ENCODE results near the gene MTR. TPM values are rescaled to one million over a fixed set of nuclear protein-coding genes. Genes with fewer than 3 reads are reported as not detected.

Gene MTR
- total RNA-seq, 1 experiment from 2014 or later = 24.6 TPM

DNA sequence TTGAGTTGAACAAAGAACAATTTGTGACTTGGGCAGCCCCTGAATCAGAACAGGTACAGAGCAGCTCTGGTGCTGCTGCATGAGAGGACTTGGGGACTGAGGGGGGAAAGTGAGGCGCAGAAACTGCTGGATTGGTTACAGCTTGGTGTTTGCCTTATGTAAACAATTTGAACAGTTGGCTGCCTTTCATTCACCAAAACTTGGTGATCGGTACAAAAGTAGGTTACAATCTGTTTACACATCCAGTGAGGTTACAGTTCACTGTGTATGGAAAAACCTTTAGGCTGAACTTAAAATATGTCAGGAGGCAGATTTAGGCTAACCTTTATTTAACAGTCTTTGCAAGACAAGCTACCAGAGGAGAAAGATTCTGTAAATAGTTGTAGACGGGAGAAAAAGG, 28.6 kb upstream of the MTR start:
- ChIA-PET RAD21 (ENCODE audit: low non-redundant PET in 1 of 2, low total read pairs in 2 of 2, uncharacterized antibody in 2 of 2, unreplicated experiment in 2 of 2) (no interaction called here), POLR2A (no interaction called here), CTCF (no interaction called here)
- TF ChIP-seq ELF1 (IDR thresholded peaks at IDR 0.05; ENCODE audit: borderline replicate concordance, low read depth) (no peak), CEBPB (IDR thresholded peaks at IDR 0.05; ENCODE audit: low read depth) (no peak), ZNF274 (IDR thresholded peaks at IDR 0.05; ENCODE audit: low read depth, low read length) (no peak), RAD21 (IDR thresholded peaks at IDR 0.05; ENCODE audit: low read depth) (no peak), POLR2A (IDR thresholded peaks at IDR 0.05; ENCODE audit: borderline replicate concordance, extremely low read depth, insufficient read depth, insufficient read length) (no peak), POLR2AphosphoS5 (IDR thresholded peaks at IDR 0.05; ENCODE audit: low read depth, low read length) (no peak), SIN3A (IDR thresholded peaks at IDR 0.05; ENCODE audit: low read depth) (no peak), ZFX (IDR thresholded peaks at IDR 0.05) (no peak), SP1 (IDR thresholded peaks at IDR 0.05; ENCODE audit: low read depth) (no peak), EZH2phosphoT487 (IDR thresholded peaks at IDR 0.05; ENCODE audit: borderline replicate concordance) (no peak)
- TF ChIP-seq, protein P1, sequence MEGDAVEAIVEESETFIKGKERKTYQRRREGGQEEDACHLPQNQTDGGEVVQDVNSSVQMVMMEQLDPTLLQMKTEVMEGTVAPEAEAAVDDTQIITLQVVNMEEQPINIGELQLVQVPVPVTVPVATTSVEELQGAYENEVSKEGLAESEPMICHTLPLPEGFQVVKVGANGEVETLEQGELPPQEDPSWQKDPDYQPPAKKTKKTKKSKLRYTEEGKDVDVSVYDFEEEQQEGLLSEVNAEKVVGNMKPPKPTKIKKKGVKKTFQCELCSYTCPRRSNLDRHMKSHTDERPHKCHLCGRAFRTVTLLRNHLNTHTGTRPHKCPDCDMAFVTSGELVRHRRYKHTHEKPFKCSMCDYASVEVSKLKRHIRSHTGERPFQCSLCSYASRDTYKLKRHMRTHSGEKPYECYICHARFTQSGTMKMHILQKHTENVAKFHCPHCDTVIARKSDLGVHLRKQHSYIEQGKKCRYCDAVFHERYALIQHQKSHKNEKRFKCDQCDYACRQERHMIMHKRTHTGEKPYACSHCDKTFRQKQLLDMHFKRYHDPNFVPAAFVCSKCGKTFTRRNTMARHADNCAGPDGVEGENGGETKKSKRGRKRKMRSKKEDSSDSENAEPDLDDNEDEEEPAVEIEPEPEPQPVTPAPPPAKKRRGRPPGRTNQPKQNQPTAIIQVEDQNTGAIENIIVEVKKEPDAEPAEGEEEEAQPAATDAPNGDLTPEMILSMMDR (IDR thresholded peaks at IDR 0.05 in 2 of 3, conservative IDR thresholded peaks at IDR 0.05 in 1 of 3; ENCODE audit: borderline replicate concordance in 1 of 3, insufficient read depth in 1 of 3, low read depth in 2 of 3, low read length in 2 of 3) = no peak
- TF ChIP-seq, protein P2, sequence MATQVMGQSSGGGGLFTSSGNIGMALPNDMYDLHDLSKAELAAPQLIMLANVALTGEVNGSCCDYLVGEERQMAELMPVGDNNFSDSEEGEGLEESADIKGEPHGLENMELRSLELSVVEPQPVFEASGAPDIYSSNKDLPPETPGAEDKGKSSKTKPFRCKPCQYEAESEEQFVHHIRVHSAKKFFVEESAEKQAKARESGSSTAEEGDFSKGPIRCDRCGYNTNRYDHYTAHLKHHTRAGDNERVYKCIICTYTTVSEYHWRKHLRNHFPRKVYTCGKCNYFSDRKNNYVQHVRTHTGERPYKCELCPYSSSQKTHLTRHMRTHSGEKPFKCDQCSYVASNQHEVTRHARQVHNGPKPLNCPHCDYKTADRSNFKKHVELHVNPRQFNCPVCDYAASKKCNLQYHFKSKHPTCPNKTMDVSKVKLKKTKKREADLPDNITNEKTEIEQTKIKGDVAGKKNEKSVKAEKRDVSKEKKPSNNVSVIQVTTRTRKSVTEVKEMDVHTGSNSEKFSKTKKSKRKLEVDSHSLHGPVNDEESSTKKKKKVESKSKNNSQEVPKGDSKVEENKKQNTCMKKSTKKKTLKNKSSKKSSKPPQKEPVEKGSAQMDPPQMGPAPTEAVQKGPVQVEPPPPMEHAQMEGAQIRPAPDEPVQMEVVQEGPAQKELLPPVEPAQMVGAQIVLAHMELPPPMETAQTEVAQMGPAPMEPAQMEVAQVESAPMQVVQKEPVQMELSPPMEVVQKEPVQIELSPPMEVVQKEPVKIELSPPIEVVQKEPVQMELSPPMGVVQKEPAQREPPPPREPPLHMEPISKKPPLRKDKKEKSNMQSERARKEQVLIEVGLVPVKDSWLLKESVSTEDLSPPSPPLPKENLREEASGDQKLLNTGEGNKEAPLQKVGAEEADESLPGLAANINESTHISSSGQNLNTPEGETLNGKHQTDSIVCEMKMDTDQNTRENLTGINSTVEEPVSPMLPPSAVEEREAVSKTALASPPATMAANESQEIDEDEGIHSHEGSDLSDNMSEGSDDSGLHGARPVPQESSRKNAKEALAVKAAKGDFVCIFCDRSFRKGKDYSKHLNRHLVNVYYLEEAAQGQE (IDR thresholded peaks at IDR 0.05; ENCODE audit: low read depth) = no peak
- TF ChIP-seq, protein P3, sequence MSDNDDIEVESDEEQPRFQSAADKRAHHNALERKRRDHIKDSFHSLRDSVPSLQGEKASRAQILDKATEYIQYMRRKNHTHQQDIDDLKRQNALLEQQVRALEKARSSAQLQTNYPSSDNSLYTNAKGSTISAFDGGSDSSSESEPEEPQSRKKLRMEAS (IDR thresholded peaks at IDR 0.05) = no peak
- Histone ChIP-seq H3K4me3 (replicated peaks in 1 of 2; ENCODE audit: low read depth in 1 of 2, low read length in 2 of 2) (no peak overlapping the region), H3K9me3 (ENCODE audit: control insufficient read depth in 1 of 2, insufficient read depth in 1 of 2, low read depth in 1 of 2, low read length in 2 of 2) (no peaks in the 10 kb centered on the region), H2AFZ (ENCODE audit: low read depth, low read length, poor library complexity, severe bottlenecking) (no peak overlapping the region), H3K9ac (ENCODE audit: low read length) (no peak overlapping the region), H3K4me2 (ENCODE audit: low read length) (no peak overlapping the region), H4K20me1 (ENCODE audit: insufficient read depth) (no peaks in the 10 kb centered on the region), H3K4me1 (ENCODE audit: control insufficient read depth in 1 of 2, insufficient read depth in 2 of 2, low read length in 2 of 2) (no peaks in the 10 kb centered on the region), H3K9me2 (ENCODE audit: insufficient read depth) (no peaks in the 10 kb centered on the region), H3K27ac (ENCODE audit: low read depth, low read length) (no peak overlapping the region), H3K27me3 (ENCODE audit: insufficient read depth, low read length) (no peaks in the 10 kb centered on the region), H3K36me3 (ENCODE audit: control insufficient read depth in 1 of 2, insufficient read depth in 2 of 2, low read length in 2 of 2) (no peaks in the 10 kb centered on the region), H3K79me2 (ENCODE audit: insufficient read depth, low read length) (no peaks in the 10 kb centered on the region)
- ATAC-seq = no peak
- DNase-seq (ENCODE audit: low read depth, low spot score) = no peak
- no TSS peak for BruUV-seq (replicated peaks)
- intact Hi-C loops (cut with micrococcal nuclease) = no loop called here

Data from HCT116 (cell line).